GF-D8 (cell line): ENCODE measurements around the gene PLAAT4.
"Not testable (repeated sequence)": the region's sequence is repeated elsewhere in the genome, so short reads cannot be mapped to it uniquely, and the experiment has no call there.

Experiments used
- DNase-seq: peaks from one replicate; lab custom pipeline; 2025; lab: John Stamatoyannopoulos, UW

Gene PLAAT4

DNA sequence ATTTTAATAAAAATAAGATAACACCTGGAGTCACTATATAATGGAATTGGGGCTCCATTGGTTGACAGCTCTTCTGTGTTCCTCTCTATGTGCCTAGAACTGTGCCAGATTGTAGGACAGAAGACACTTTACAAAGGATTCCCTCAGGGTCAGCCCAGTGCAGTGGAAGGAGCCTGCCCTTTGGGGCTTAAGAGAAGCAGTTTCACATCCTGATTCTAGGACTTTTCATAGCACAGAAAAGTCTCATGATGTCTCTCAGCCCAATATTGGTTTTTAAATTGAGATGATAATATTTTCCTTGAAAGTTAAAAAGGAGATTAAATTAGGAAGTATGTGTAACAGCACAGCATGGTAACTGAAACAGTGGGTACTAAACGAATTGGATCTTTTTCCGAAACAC lies 7.1 kb downstream of the PLAAT4 start:
- no peak for DNase-seq

DNA sequence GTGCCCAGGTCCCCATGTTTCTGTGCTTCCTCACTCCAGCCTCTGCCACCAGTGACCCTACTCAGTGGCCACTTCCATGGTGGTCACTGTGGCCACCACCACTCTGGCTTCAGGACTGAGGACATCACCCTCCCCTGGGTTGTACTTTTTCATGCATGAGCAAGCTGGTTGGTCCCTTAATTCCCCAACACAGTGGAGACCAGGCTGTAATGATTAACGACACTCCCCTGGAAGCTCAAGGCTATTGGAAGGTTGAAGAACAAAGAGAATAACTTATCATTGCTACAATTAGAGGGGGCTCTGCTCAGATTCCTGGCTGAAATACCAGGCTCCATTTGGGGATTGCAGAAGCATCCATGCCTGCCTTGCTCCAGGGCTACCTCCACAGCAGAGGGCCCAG lies 10.5 kb downstream of the PLAAT4 start:
- no peak for DNase-seq

DNA sequence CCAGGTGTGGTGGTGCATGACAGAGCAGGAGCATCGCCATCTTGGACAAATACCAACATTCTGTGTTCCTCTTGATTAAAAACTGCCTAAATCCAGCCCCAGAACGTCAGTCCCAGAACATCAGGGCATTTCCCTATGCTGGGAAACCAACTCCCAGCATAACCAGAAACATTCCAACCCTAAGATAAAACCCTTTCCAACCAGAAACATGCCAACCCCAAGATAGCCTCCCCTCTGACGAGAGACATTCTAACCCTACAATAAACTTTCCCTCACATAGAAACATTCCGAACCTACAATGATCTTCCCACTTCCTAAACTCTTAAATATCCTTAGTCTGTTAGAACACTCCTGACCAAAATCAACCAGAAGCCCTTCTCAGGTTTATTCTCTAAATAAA lies 11.6 kb downstream of the PLAAT4 start:
- DNase-seq, result no peak

DNA sequence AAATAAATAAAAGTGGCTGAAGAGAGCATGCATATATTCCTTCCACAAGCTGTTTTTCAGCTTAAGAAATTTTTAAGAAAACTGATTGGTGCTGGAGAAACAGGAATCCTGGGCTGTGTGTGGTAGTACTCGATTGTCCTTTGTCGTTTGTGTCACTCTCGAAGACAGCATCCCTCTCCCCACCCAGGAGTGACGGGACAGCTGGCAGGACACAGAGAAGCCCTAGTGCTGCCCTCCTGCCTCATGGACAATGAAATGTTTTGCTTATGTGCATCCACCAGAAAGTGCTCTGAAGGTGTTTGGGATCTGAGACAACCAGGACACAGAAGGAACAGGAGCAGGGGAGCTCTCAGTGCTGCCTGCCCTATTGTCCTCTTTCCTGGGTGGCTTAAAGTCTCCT lies 12.8 kb downstream of the PLAAT4 start:
- no peak for DNase-seq

DNA sequence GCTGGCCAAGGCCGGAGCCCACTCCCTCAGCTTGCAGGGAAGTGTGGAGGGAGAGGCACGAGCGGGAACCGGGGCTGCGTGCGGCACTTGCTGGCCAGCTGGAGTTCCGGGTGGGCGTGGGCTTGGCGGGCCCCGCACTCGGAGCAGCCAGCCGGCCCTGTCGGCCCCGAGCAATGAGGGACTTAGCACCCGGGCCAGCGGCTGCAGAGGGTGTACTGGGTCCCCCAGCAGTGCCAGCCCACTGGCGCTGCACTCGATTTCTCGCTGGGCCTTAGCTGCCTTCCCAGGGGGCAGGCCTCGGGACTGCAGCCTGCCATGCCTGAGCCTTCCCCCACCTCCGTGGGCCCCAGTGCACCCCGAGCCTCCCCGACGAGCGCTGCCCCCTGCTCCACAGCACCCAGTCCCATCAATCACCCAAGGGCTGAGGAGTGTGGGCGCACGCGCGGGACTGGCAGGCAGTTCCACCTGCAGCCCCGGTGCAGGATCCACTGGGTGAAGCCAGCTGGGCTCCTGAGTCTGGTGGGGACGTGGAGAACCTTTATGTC lies 13.6 kb downstream of the PLAAT4 start:
- not testable (repeated sequence) for DNase-seq

DNA sequence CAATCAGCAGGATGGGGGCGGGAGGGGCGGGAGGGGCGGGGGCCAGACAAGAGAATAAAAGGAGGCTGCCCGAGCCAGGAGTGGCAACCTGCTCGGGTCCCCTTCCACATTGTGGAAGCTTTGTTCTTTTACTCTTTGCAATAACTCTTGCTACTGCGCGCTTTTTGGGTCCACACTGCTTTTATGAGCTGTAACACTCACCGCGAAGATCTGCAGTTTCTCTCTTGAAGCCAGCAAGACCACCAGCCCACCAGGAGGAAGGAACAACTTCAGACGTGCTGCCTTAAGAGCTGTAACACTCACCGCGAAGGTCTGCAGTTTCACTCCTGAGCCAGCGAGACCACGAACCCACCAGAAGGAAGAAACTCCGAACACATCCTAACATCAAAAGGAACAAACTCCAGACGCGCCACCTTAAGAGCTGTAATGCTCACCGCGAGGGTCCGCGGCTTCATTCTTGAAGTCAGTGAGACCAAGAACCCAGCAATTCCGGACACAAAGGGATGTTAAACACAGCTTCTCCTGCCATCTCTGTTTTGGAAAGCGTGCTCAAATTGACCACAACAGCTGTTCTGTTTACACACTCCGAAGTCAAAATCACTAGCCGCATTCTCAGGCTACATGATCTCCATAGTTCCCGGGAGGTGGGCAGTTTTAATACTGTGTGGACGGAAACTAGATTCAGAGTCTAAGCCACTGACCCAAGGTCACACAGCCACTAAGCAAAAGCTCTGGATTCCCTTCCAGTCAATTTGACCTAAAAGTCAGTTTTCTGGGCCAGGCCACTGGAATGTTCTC lies 14.7 kb downstream of the PLAAT4 start:
- DNase-seq, result no peak

DNA sequence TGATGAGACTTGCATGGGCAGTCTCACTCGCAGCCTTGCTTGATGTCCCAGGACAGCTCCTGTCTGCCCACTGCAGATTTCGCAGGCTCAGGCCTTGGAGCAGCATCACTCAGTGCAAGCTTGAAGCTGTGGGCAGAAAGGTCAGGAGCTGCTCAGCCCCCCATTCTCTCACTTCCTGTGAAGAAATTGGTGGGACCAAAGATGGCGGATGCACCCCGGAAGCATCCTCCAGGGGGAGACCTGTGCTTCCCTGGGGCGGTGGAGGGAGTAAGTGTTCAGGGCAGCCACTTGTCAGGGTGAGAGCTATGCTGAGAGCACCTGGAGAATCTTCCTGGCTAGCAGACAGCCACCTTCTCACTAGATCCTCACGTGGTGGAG lies 15.3 kb downstream of the PLAAT4 start:
- no peak for DNase-seq

DNA sequence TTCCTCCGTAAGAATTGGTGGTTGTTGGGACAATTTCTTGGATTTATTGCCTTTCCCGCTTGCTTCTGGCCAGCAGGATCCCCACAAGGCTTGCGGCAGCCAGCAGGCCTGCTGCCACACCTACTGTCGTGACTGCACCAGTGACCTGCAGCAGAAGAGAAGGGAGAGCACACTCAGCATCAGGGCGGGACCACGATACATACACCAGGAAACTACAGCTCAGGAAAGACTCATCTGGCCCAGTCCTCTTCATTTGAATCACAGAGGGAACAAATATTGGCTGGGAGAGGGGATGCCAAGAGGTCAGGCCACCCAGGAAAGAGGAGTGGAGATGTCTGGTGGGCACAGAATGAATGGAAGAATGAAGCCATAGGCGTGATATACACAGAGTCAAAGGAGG lies 16.3 kb downstream of the PLAAT4 start:
- no peak for DNase-seq

DNA sequence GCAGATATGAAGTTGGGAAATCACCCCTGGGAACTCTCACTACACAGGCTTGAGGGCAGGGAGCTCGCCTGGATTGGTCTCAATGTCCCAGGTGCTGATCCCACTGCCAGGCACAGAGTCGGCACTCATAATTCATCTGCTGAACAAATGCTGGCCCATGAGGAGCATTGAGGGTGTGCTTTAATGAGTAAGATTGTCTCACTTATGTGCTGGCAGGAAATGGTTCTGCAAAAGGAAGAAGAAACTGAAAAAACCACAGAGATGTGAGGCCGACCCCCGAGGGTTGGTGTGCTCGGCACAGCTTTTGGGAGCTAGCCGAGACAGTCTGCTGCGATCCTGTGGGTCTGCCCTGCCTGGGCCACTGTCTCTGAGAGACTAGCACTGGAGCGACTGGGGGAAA lies 17.2 kb downstream of the PLAAT4 start:
- no peak for DNase-seq

DNA sequence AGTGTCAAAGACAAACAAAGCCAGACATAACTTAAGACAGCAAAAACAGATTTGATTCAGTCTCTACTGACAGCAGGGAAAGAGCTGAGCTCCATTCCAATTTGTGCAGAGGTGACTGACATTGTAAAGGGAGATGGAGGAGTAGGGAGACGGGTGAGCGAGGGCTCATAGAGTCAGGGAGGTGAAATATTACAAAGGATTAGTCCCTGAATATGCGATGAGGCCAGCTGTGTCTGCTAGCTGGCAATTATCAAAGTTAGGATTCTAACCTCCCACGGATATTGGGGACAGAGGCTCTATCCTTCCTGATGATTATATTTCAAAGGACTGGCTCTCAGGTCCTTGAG lies 18.2 kb downstream of the PLAAT4 start:
- DNase-seq, result no peak

DNA sequence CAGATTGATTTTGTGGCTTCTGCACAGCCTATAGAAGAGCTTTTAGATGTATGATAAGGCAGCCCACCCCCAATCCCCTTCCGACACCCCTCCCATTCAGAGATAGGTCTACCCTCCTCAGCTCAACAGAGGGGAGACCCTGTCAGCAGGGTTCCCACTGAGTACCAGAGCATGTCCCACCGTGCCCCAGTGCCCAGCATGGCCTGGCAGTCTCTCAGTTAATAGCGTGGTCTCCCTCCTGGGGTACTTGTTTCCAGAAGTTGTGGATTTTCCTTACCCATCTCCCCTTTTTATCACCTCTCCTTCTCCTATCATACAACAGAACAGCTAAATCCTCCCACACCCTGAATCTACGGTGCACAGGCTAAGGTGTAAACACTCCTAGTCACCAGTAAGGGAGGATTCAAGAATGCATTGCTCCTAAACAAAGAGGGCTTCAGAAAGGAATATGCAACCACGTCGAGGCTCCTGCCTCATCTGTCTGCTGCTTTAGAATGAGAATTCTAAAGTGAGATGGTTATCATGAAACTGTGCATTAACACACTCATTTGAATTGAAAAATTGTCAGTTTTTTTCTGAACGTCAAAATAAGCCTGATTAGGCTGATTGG lies 19.9 kb downstream of the PLAAT4 start:
- DNase-seq, result no peak

DNA sequence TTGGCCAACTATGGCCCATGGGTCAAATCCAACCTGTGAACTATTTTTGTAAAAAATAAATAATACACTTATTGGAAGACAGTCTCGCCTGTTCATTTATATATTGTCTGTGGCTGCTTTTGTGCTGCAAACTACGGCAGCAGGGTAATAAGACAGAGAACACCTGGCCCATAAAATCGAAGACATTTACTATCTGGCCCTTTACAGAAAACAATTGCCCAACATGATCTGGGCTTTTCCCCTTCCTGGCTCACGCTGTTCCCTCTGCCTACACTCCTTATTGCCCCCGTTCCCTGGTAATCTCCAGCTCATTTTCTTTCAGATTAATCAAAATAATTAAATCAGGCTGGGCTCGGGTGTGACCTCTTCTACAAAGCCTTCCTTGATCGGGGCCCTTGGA lies 21.0 kb downstream of the PLAAT4 start:
- no peak for DNase-seq

DNA sequence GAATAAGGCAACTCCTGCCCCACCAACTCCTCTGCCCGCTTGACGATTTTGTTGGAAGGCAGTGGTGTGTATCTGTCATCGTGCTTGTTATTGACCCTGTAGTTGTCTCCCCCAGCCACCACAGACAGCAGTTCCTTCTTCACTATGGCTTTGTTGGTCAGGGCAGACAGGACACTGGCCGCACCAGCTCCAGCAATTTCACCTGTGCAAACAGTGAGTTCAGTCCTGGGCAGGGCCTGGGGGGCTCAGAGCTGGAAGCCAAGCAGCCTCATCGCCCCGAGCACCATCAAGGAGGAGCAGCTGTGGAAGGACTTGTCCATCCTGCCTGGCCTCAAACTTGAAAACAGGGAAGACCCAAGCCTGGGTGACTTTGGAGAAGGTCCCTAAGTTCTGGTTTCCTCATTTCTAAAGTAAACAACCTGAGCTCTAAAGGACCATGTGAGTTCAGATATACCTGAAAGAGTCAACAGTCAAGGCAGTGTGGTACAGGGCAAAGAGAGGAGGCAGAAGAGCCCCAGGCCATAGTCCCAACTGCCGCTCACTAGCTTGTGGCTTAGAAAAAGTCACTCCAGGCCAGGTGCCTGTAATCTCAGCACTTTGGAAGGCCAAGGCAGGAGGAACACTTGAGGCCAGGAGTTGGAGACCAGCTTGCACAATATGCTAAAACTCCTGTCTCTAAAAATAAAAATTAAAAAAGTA lies 22.0 kb downstream of the PLAAT4 start:
- no peak for DNase-seq

DNA sequence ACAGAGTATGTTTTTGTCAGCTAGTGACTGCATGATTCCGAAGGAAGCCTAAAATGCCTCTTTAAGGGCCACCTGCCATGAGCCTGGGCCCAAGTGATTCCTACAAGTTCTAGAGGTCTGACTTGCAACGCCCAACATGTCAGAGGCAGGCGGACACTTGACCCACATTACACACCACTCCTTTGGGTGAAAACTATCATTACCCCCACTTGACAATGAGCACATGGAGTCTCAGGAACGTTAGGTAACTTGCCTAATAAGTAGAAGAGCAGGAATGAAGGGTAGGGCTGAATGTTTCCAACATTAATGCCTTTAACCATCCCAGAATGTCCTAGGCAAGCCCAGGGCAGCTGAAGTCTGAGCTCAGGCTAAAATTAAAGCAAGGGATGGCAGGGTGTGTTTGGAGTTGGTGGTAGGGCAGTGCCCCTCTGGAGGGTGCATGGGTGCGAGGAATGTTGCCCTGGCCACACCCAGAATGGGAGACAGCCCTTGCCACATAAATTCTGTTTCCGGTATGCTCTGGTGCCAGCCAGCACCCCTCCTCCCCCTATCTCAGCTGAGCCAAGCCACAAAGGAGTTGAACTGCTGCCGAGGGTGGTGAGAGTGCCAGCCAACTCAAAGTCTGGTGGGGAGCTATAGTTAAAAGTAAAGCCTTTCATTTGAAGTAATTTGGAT lies 24.0 kb downstream of the PLAAT4 start:
- no peak for DNase-seq

DNA sequence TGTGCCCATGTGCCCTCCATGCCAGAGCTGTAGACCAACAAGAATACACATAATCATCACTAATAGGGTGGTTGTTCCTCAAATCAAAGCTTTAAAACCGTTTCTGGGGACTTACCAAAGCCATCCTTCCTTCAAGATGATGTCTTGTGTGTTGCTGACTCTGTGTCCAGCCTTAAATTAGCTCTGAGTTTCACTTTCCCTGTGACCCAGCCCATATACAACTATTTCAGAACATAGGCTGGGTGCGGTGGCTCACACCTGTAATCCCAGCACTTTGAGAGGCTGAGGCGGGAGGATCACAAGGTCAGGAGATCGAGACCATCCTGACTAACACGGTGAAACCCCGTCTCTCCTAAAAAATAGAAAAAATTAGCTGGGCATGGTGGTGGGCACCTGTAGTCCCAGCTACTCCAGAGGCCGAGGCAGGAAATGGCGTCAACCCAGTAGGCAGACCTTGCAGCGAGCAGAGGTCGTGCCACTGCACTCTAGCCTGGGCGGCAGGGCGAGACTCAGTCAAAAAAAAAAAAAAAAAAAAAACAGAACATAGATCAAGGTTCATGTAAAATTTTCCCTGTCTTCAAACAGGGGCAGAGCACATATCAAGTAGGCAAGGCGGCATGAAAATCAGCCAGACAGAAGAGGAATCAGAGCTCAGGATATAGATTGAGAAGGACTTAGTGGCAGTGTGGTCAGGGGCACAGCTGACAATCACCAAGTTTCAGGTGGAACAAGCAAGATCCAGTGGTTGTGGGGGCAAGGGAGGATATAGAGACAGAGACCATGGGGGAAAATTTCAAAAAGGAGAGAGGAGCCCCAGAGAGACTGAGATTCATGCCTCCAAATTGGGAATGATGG lies 26.8 kb downstream of the PLAAT4 start, which contains the start of gene PLAAT2:
TSS of gene PLAAT2 (minus strand) at position 179 of the 855 bp plus-strand sequence. CDS start at position 124, 55 bp downstream.
- DNase-seq, result no peak

DNA sequence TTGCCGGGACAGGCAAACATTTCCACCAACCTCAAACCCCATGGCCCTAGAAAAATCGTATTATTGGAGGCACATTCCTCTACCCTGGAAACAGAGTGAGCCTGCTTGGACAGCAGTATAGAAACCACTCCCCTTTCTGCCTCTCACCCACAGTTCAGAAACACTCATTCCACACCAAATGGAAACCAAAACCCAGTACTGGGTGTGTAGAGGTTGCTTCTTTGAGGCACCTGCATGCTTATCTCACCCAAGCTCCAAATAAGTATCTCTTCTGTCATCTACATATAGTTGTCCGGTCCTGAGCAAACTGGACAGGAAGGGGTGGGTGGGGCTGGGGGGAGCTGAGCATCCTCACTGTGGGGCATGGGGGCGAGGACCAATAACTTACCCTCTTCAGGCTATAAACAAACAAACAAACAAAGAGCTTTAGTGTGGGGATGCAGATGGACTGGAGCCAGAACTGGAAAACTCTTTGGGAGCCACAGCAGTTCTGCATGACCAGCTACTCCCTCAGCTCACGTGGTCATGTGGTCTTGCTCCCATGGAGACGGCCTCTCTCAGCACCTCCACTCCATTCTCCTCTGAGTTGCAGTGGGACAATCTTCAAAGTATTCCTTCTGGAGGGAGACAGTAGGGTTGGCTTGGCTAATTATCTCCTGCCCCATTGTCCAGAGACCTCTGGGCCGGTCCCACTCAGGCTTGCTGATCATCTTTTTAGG lies 27.6 kb downstream of the PLAAT4 start:
- no peak for DNase-seq

DNA sequence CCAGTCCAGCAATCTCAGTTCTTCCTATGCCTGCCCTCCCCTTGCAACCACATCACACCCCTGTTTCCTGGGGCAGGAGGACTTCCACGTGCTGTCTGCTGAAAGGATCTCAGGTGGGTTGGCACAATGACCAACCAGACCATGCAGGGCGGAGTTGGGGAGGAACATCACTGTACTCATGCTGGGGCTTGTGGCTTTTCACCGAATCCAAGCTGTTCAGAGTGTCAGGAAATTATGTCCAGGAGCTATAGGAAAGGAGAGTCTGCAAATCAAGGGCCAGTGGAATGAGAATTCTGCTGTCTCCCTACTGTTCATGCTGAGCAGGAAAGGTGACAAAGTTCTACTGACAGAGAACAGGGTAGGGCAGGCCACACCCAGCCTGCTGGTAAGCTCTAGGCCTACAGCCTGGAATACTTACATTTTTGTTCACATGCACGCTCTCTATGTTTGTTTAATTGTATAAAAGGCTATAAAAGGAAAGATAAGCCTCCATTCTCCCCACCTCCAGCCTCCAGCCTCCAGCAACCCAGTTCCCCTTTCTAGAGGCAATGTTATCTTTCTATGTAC lies 28.3 kb downstream of the PLAAT4 start:
- no peak for DNase-seq

DNA sequence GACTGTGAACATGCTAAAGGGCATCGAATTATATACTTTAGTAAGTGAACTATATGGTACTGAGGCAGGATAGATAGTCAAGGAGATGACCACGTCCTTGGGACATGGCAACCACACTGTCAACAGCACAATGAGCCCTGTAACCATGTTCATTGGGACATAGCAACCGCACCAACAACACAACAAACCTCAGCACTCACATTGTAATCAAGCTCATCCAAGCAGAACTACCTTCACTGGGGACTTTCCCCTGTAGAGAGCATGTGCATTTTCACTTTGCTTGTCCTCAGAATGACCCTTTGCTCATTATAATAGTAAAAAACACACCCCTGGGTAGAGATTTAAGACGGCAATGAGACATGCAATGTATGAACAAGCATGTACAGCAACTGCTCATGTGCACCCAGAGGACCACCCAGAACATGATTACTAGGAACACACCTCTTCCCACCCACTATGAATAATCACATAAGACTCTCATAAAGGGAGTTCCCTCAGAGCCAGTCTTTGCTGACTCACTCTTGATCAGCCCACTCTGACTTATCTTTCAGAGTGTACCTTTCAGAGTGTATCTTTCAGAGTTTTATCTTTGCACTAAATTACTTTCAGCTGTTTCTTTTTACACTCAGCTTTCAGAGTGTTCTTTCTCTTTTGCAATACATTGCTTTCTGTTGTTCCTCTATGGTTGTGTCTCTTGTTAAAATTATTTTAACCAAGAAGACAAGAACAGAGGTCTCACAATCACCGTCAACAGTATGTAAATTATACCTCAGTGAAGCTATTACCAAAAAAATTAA lies 30.6 kb downstream of the PLAAT4 start:
- peak; percentile 41 for DNase-seq

DNA sequence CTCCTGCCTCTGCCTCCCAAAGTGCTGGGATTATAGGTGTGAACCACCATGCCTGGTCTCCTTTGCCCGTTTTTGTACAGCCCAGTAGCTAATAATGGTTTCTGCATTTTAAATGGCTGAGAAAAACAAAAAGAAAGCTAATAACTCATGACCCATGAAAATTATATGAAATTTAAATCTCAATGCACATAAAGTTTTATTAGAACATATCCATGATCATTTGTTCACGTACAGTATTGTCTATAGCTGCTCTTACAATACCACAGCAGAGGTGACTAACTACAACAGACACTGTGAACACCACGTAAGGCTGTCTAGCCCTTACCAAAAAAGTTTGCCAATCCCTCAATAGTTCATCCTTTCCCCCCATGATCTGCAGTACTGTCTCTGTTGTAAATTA lies 33.0 kb downstream of the PLAAT4 start:
- no peak for DNase-seq
